K562 (cell line): ENCODE measurements around the gene SH3GL3. TPM values are rescaled to one million over a fixed set of nuclear protein-coding genes. Genes with fewer than 3 reads are reported as not detected.
A peak's percentile ranks its signal among the peaks of the same experiment; 100 is the strongest.

ENCODE experiments used
- ASH1L ChIP-seq: fragments of 450-650 bp; IDR thresholded peaks from 2 replicates; pipeline ENCODE4 v1.6.1; 2018; ENCODE audit warnings: borderline replicate concordance, mild to moderate bottlenecking, low read depth; ENCODE audit not compliant: partially characterized antibody
- DLX4 ChIP-seq: fragments of 250-450 bp; sonication (Bioruptor Pico); IDR thresholded peaks from 2 replicates; pipeline ENCODE4 v1.6.1; 2021; ENCODE audit warnings: mild to moderate bottlenecking
- ETV6 ChIP-seq, 3 experiments: fragments of 150-350 bp in 1 of 3; sonication (generic) in 1 of 3; formaldehyde crosslinking in 1 of 3; IDR thresholded peaks; 2 replicates each; pipeline versions ENCODE4 v1.6.1 to v1.8.0; 2014 to 2022; ENCODE audit warnings: borderline replicate concordance in 2 of 3, low read depth in 2 of 3, antibody characterized with exemption in 1 of 3, low read length in 1 of 3, mild to moderate bottlenecking in 1 of 3, missing genetic modification reagents in 1 of 3
- FOSL1 ChIP-seq: fragments of 200-800 bp; sonication (Bioruptor generic); conservative IDR thresholded peaks from 2 replicates; pipeline ENCODE4 v1.6.1; 2016; ENCODE audit warnings: missing genetic modification characterization, missing compliant biosample characterization
- FOXK1 ChIP-seq: sonication (generic); formaldehyde crosslinking; IDR thresholded peaks from 2 replicates; pipeline ENCODE4 v1.8.0; 2022; ENCODE audit warnings: missing genetic modification reagents, mild to moderate bottlenecking, borderline replicate concordance
- HOXB6 ChIP-seq: fragments of 250-450 bp; sonication (Bioruptor Pico); IDR thresholded peaks from 2 replicates; pipeline ENCODE4 v1.5.1; 2022; ENCODE audit warnings: mild to moderate bottlenecking, borderline replicate concordance
- MAFG ChIP-seq: fragments of 450-650 bp; conservative IDR thresholded peaks from 2 replicates; pipeline ENCODE4 v1.6.1; 2016; ENCODE audit warnings: missing genetic modification characterization, missing compliant biosample characterization
- MECOM ChIP-seq: fragments of 250-450 bp; sonication (Bioruptor Pico); IDR thresholded peaks from 2 replicates; pipeline ENCODE4 v1.8.0; 2022; ENCODE audit warnings: inconsistent platforms
- MEF2D ChIP-seq: conservative IDR thresholded peaks from 2 replicates; pipeline ENCODE4 v1.6.1; 2016; ENCODE audit warnings: low read depth, missing genetic modification characterization, missing compliant biosample characterization
- MIER1 ChIP-seq: fragments of 450-650 bp; IDR thresholded peaks from 2 replicates; pipeline ENCODE4 v1.6.1; 2016; ENCODE audit warnings: antibody characterized with exemption, mild to moderate bottlenecking, low read depth
- MLLT1 ChIP-seq, 2 experiments: fragments of 450-650 bp; IDR thresholded peaks; 2 replicates each; pipeline ENCODE4 v1.6.1; 2016
- NCOA1 ChIP-seq: fragments of 450-650 bp; IDR thresholded peaks from 2 replicates; pipeline ENCODE4 v1.6.1; 2016; ENCODE audit warnings: low read depth
- NFE2L1 ChIP-seq: fragments of 450-650 bp; IDR thresholded peaks from 2 replicates; pipeline ENCODE4 v1.6.1; 2016; ENCODE audit warnings: missing genetic modification characterization, low read depth, mild to moderate bottlenecking, missing compliant biosample characterization, moderate library complexity, borderline replicate concordance
- NR1H2 ChIP-seq: sonication (generic); formaldehyde crosslinking; IDR thresholded peaks from 2 replicates; pipeline ENCODE4 v1.4.0; 2020; ENCODE audit warnings: mild to moderate bottlenecking, missing genetic modification reagents
- OTX1 ChIP-seq: fragments of 450-650 bp; formaldehyde crosslinking; IDR thresholded peaks from 2 replicates; pipeline ENCODE4 v1.4.0; 2022; ENCODE audit warnings: mild to moderate bottlenecking
- PBX2 ChIP-seq, 2 experiments: IDR thresholded peaks in 1 of 2; conservative IDR thresholded peaks in 1 of 2; 2 replicates each; pipeline ENCODE4 v1.6.1; 2016; ENCODE audit warnings: low read depth in 2 of 2, mild to moderate bottlenecking in 1 of 2, missing compliant biosample characterization in 1 of 2, missing genetic modification characterization in 1 of 2, moderate library complexity in 1 of 2
- RBM17 ChIP-seq: fragments of 200-400 bp; formaldehyde crosslinking; IDR thresholded peaks from 2 replicates; pipeline ENCODE4 v1.6.1; 2017; ENCODE audit warnings: low read depth, mild to moderate bottlenecking, low read length, borderline replicate concordance
- SIRT6 ChIP-seq: IDR thresholded peaks from one replicate; pipeline ENCODE4 v1.6.1; 2012; ENCODE audit warnings: low read depth, mild to moderate bottlenecking, control low read depth, inconsistent platforms, low read length, moderate library complexity
- TAF15 ChIP-seq: fragments of 200-400 bp; formaldehyde crosslinking; IDR thresholded peaks from 2 replicates; pipeline ENCODE4 v1.6.1; 2017; ENCODE audit warnings: mild to moderate bottlenecking, low read depth, low read length, moderate library complexity
- TFAM ChIP-seq: fragments of 250-450 bp; sonication (Bioruptor Pico); conservative IDR thresholded peaks from 2 replicates; pipeline ENCODE4 v1.5.0; 2021; ENCODE audit warnings: mild to moderate bottlenecking, moderate library complexity
- TRIM28 ChIP-seq: fragments of 450-650 bp; IDR thresholded peaks from 2 replicates; pipeline ENCODE4 v1.6.1; 2017
- ZNF253 ChIP-seq: fragments of 250-450 bp; sonication (Bioruptor Pico); conservative IDR thresholded peaks from 2 replicates; pipeline ENCODE4 v1.6.1; 2021; ENCODE audit warnings: mild to moderate bottlenecking
- ZNF384 ChIP-seq: IDR thresholded peaks from 2 replicates; pipeline ENCODE4 v1.6.1; 2012; ENCODE audit warnings: low read depth, low read length, improper control_type of control experiment
- ZNF408 ChIP-seq: fragments of 250-450 bp; sonication (Bioruptor Pico); IDR thresholded peaks from 2 replicates; pipeline ENCODE4 v1.4.0; 2020; ENCODE audit warnings: low read depth, mild to moderate bottlenecking, moderate library complexity
- ZNF445 ChIP-seq: fragments of 250-450 bp; sonication (Bioruptor Pico); IDR thresholded peaks from 2 replicates; pipeline ENCODE4 v1.4.0; 2020; ENCODE audit warnings: low read depth, mild to moderate bottlenecking, moderate library complexity
- ZNF584 ChIP-seq: fragments of 200-800 bp; sonication (Bioruptor generic); IDR thresholded peaks from 2 replicates; pipeline ENCODE4 v1.6.1; 2016; ENCODE audit warnings: low read depth, mild to moderate bottlenecking, missing genetic modification characterization, missing compliant biosample characterization
- polyA plus RNA-seq, 8 experiments: library from polyadenylated mRNA; depleted of rRNA in 4 of 8; stranded (reverse) in 5 of 8; unstranded in 3 of 8; fragments of >200 nt; fragmentation: Nextera tagmentation in 2 of 8; fragmentation: Illumina TruSeq in 1 of 8; extraction: Ambion mirVana in 2 of 8; extraction: Trizol in 1 of 8; gene quantifications; 2 replicates each; pipeline versions ENCODE4 v1.2.1 to v1.2.3, GENCODE V29; 2011 to 2014; ENCODE audit warnings: inconsistent platforms in 1 of 8, missing spikeins in 1 of 8
- total RNA-seq, 7 experiments: library from RNA; depleted of rRNA in 6 of 7; stranded (reverse); fragments of >200 nt in 6 of 7; fragmentation: Illumina TruSeq in 2 of 7; extraction: Trizol in 2 of 7; gene quantifications; 2 replicates each; pipeline versions ENCODE4 v1.2.1 to v1.2.3, GENCODE V29; 2011 to 2021; ENCODE audit warnings: low replicate concordance in 1 of 7

SH3GL3 gene
- total and polyA plus RNA-seq, 9 of the 15 experiments (the other 6 are each of a cell fraction or from before 2014, with no cell fraction given): 3.9 to 16.0 (median 9.7) TPM

GRCh38 chr15:83516935-83517334 is 69.8 kb downstream of the SH3GL3 start (continued):
- TF ChIP-seq PBX2 (CRISPR knock-in tag; IDR thresholded peaks at IDR 0.05; ENCODE audit: low read depth) (no peak), PBX2 (tag; conservative IDR thresholded peaks at IDR 0.05; ENCODE audit: low read depth) (no peak), MIER1 (no peak), FOXK1 (CRISPR knock-in tag) (no peak), MECOM (CRISPR knock-in tag) (no peak), OTX1 (CRISPR knock-in tag) (no peak), ZNF445 (CRISPR knock-in tag) (no peak), TRIM28 (no peak), MAFG (peak; percentile 74; the same call in 1 of the 2 replicates), RBM17 (no peak), ZNF408 (CRISPR knock-in tag) (no peak), SIRT6 (no peak), ZNF253 (CRISPR knock-in tag) (no peak), ASH1L (no peak), DLX4 (no peak), TAF15 (no peak), MEF2D (tag) (peak; percentile 91; the same call in 1 of the 2 replicates), TFAM (CRISPR knock-in tag) (no peak), NR1H2 (no peak), NFE2L1 (no peak), FOSL1 (peak; percentile 90), NCOA1 (no peak), HOXB6 (no peak), ZNF384 (peak; percentile 79), MLLT1 (IDR thresholded peaks at IDR 0.05) (no peak), ETV6 (IDR thresholded peaks at IDR 0.05; ENCODE audit: borderline replicate concordance in 1 of 2, low read depth in 2 of 2, low read length in 1 of 2) (no peak), ETV6 (CRISPR knock-in tag; IDR thresholded peaks at IDR 0.05; ENCODE audit: borderline replicate concordance) (no peak), ZNF584 (CRISPR knock-in tag) (no peak)
